H1 (cell line): ENCODE measurements around the gene KCNMB2. TPM values are rescaled to one million over a fixed set of nuclear protein-coding genes. Genes with fewer than 3 reads are reported as not detected.
A peak's percentile ranks its signal among the peaks of the same experiment; 100 is the strongest.

Experiments
- CTCF ChIA-PET: fragments of 300-600 bp; sonication (Branson Sonifier 250); formaldehyde crosslinking; loops from one replicate; lab custom pipeline; 2021; ENCODE audit not compliant: partially characterized antibody; lab: Charles Lee
- POLR2A ChIA-PET: fragments of 300-600 bp; sonication (Branson Sonifier 250); formaldehyde crosslinking; loops from one replicate; lab custom pipeline; 2021; ENCODE audit warnings: inconsistent platforms; ENCODE audit not compliant: partially characterized antibody; lab: Charles Lee
- DNase-seq, 2 experiments: peaks; one replicate each; pipeline versions ENCODE4 v3.0.0 to v3.0.0-alpha.2; 2010 to 2022; ENCODE audit warnings: low spot score in 2 of 2, low read depth in 1 of 2, mixed read lengths in 1 of 2
- FAIRE-seq: peaks from 2 replicates; lab custom pipeline; 2011; peaks lifted over from hg19 to GRCh38; lab: Jason Lieb, UNC
- H2AFZ ChIP-seq: 2 replicates; pipeline ENCODE4 v1.8.1; 2012; ENCODE audit warnings: low read length, inconsistent platforms
- H2AK5ac ChIP-seq: 2 replicates; pipeline ENCODE4 v1.6.1; 2013; ENCODE audit warnings: low read depth, low read length
- H2BK120ac ChIP-seq: replicated peaks from 2 replicates; pipeline ENCODE3; 2013; ENCODE audit warnings: low read depth, low read length, inconsistent platforms
- H2BK12ac ChIP-seq: 2 replicates; pipeline ENCODE4 v1.6.1; 2013; ENCODE audit warnings: low read depth, low read length
- H2BK15ac ChIP-seq: 2 replicates; pipeline ENCODE4 v1.6.1; 2013; ENCODE audit warnings: low read length
- H2BK20ac ChIP-seq: 2 replicates; pipeline ENCODE4 v1.6.1; 2013; ENCODE audit warnings: low read length
- H2BK5ac ChIP-seq: 2 replicates; pipeline ENCODE4 v1.6.1; 2013; ENCODE audit warnings: low read depth, low read length
- H3K14ac ChIP-seq: 2 replicates; pipeline ENCODE4 v1.6.1; 2013; ENCODE audit warnings: inconsistent platforms; ENCODE audit not compliant: insufficient read length
- H3K18ac ChIP-seq: 2 replicates; pipeline ENCODE4 v1.6.1; 2013; ENCODE audit warnings: low read length; ENCODE audit errors: extremely low read depth
- H3K23ac ChIP-seq: 2 replicates; pipeline ENCODE4 v1.6.1; 2013; ENCODE audit warnings: inconsistent platforms; ENCODE audit not compliant: insufficient read length
- H3K23me2 ChIP-seq: 2 replicates; pipeline ENCODE4 v1.6.1; 2013; ENCODE audit warnings: low read depth, low read length
- H3K27ac ChIP-seq: 2 replicates; pipeline ENCODE4 v1.6.1; 2011; ENCODE audit warnings: low read depth, low read length, inconsistent platforms
- H3K27me3 ChIP-seq, 4 experiments: replicated peaks in 1 of 4; 1 replicate in 1 of 4; 2 replicates in 3 of 4; pipeline versions ENCODE4 v1.6.1 to v1.8.1; 2011 to 2013; ENCODE audit warnings: low read length in 3 of 4, mild to moderate bottlenecking in 3 of 4, inconsistent platforms in 2 of 4, mixed read lengths in 2 of 4, moderate library complexity in 1 of 4; ENCODE audit not compliant: control insufficient read depth in 3 of 4, insufficient read depth in 3 of 4; ENCODE audit errors: extremely low read depth in 1 of 4
- H3K36me3 ChIP-seq, 4 experiments: 2 replicates each; pipeline versions ENCODE4 v1.6.1 to v1.8.1; 2011 to 2013; ENCODE audit warnings: mild to moderate bottlenecking in 4 of 4, low read length in 3 of 4, moderate library complexity in 2 of 4, control low read depth in 1 of 4, inconsistent platforms in 1 of 4; ENCODE audit not compliant: insufficient read depth in 4 of 4, control insufficient read depth in 2 of 4
- H3K4ac ChIP-seq: replicated peaks from 2 replicates; pipeline ENCODE3; 2013; ENCODE audit warnings: low read length, low read depth, mixed read lengths, inconsistent platforms; ENCODE audit not compliant: insufficient read length
- H3K4me1 ChIP-seq, 4 experiments: replicated peaks in 1 of 4; 1 replicate in 1 of 4; 2 replicates in 3 of 4; pipeline versions ENCODE4 v1.6.1 to v1.8.1; 2011 to 2013; ENCODE audit warnings: low read length in 3 of 4, inconsistent platforms in 2 of 4, mixed read lengths in 1 of 4; ENCODE audit not compliant: insufficient read depth in 4 of 4, control insufficient read depth in 3 of 4
- H3K4me2 ChIP-seq, 2 experiments: 2 replicates each; pipeline versions ENCODE4 v1.6.1 to v1.8.1; 2011 to 2013; ENCODE audit warnings: low read depth in 2 of 2, low read length in 2 of 2, control low read depth in 1 of 2, inconsistent platforms in 1 of 2, mild to moderate bottlenecking in 1 of 2; ENCODE audit not compliant: insufficient read depth in 1 of 2
- H3K4me3 ChIP-seq, 4 experiments: fragments of 200-600, 300-600 bp in 1 of 4; sonication (generic), shearing (Covaris generic), sonication (Bioruptor Twin) in 1 of 4; 2 replicates each; pipeline versions ENCODE4 v1.5.1 to v1.8.1; 2011 to 2016; ENCODE audit warnings: low read length in 4 of 4, low read depth in 3 of 4, control low read depth in 2 of 4, inconsistent platforms in 2 of 4, mild to moderate bottlenecking in 2 of 4, mixed read lengths in 1 of 4, moderate library complexity in 1 of 4; ENCODE audit not compliant: insufficient read depth in 2 of 4; ENCODE audit errors: extremely low read depth in 1 of 4
- H3K56ac ChIP-seq: replicated peaks from 2 replicates; pipeline ENCODE3; 2013; ENCODE audit warnings: low read depth, mild to moderate bottlenecking, mixed read lengths, low read length, inconsistent platforms; ENCODE audit not compliant: insufficient read length
- H3K79me1 ChIP-seq: 2 replicates; pipeline ENCODE4 v1.6.1; 2013; ENCODE audit warnings: low read depth, low read length, control low read depth
- H3K79me2 ChIP-seq, 2 experiments: 2 replicates each; pipeline versions ENCODE4 v1.6.1 to v1.8.1; 2012 to 2013; ENCODE audit warnings: low read length in 2 of 2, mild to moderate bottlenecking in 2 of 2, inconsistent platforms in 1 of 2; ENCODE audit not compliant: insufficient read depth in 2 of 2, control insufficient read depth in 1 of 2
- H3K9ac ChIP-seq, 4 experiments: replicated peaks in 1 of 4; 1 replicate in 1 of 4; 2 replicates in 3 of 4; pipeline versions ENCODE4 v1.6.1 to v1.8.1; 2011 to 2013; ENCODE audit warnings: low read depth in 3 of 4, low read length in 3 of 4, control low read depth in 2 of 4, mild to moderate bottlenecking in 2 of 4, moderate library complexity in 2 of 4, inconsistent platforms in 1 of 4; ENCODE audit errors: extremely low read depth in 1 of 4
- H3K9me3 ChIP-seq, 2 experiments: 2 replicates each; pipeline versions ENCODE4 v1.6.1 to v1.8.1; 2012 to 2013; ENCODE audit warnings: mild to moderate bottlenecking in 2 of 2, moderate library complexity in 2 of 2, control low read depth in 1 of 2, inconsistent platforms in 1 of 2, low read depth in 1 of 2, low read length in 1 of 2, mixed read lengths in 1 of 2; ENCODE audit not compliant: insufficient read depth in 2 of 2
- H4K20me1 ChIP-seq, 2 experiments: replicated peaks in 1 of 2; 2 replicates each; pipeline versions ENCODE3 to v1.8.1; 2011 to 2013; ENCODE audit warnings: inconsistent platforms in 2 of 2, low read length in 2 of 2, mild to moderate bottlenecking in 1 of 2; ENCODE audit not compliant: insufficient read depth in 2 of 2, control insufficient read depth in 1 of 2
- H4K5ac ChIP-seq: 2 replicates; pipeline ENCODE4 v1.6.1; 2013; ENCODE audit warnings: low read length, low read depth, mixed read lengths, inconsistent platforms; ENCODE audit not compliant: insufficient read length
- H4K8ac ChIP-seq: 2 replicates; pipeline ENCODE4 v1.8.0; 2013; ENCODE audit warnings: mild to moderate bottlenecking, moderate library complexity, low read length, inconsistent platforms; ENCODE audit not compliant: insufficient read depth; ENCODE audit errors: extremely low read depth
- H4K91ac ChIP-seq: replicated peaks from 2 replicates; pipeline ENCODE3; 2013; ENCODE audit warnings: low read length, mixed read lengths, inconsistent platforms; ENCODE audit not compliant: insufficient read length
- WGBS, 2 experiments: shearing (Covaris generic) in 1 of 2; methylation state at CpG; one replicate each; pipeline versions ENCODE4 v1.1.6 to v1.1.7; 2013 to 2015; ENCODE audit warnings: low lambda C conversion rate in 2 of 2, mixed read lengths in 2 of 2, inconsistent platforms in 1 of 2, low coverage in 1 of 2, missing lambda C conversion rate in 1 of 2; ENCODE audit not compliant: insufficient replicate concordance in 2 of 2, insufficient coverage in 1 of 2, insufficient read length in 1 of 2; ENCODE audit errors: extremely low coverage in 1 of 2, missing lambda C conversion rate in 1 of 2; 5-methylcytosine and 5-hydroxymethylcytosine counted together
- polyA plus RNA-seq, 7 experiments: library from polyadenylated mRNA; depleted of rRNA in 3 of 7; stranded (reverse) in 5 of 7; unstranded in 2 of 7; fragments of >200 nt in 5 of 7; fragments of 200-250 nt in 2 of 7; gene quantifications; 1 replicate in 5 of 7; 2 replicates in 1 of 7; 4 replicates in 1 of 7; pipeline versions ENCODE4 v1.2.1 to v1.2.3, GENCODE V29; 2011 to 2013; ENCODE audit warnings: missing spikeins in 2 of 7, mixed read lengths in 2 of 7
- total RNA-seq: library from RNA; stranded (reverse); fragmentation: NEBNext Ultra II Directional; extraction: Animal tissue kit (Norgen Biotek cat#: 25700); gene quantifications from 2 replicates; pipeline ENCODE4 v1.2.1, GENCODE V29; 2021
- TF ChIP-seq, protein P1 (sequence below): IDR thresholded peaks from 2 replicates; pipeline ENCODE4 v1.6.1; 2011; ENCODE audit warnings: low read depth, mild to moderate bottlenecking, low read length; ENCODE audit not compliant: insufficient read depth

Gene KCNMB2
- total and polyA plus RNA-seq, 2 of the 8 experiments (the other 6 are each of a cell fraction or from before 2014, with no cell fraction given) = not detected

DNA sequence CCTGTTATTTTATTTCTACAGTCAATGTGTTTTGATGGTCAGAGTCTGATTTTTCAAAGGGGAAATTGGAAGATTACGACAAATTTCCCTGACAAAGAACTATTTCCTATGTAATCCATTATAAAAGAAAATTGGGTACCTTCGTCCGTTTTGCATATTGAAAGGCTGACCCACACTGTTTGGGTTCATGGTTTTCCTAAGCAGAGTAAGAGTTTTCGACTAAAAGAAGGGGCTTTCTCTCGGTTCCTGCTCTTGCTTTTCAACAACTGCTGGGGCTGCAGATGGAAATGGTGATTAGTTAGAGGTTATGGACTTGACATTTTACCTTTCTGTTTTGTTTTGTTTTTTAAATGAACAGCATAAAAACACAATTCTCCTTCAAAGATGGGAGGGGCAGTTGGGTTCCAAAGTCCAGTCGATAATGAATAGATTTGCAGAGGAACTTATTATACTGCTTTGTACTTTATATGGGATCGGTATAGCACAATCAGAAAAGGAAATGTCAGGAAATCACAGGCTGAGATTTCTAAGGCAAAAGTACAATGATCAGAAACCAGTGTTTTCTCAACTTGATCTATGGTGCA is 978 bp downstream of the KCNMB2 start:
- Histone ChIP-seq H3K9me3 (no peaks in the 10 kb centered on the region), H3K79me1 (no peaks in the 10 kb centered on the region), H3K4me1 (peaks cover 0 to 17% (median 4%) of the 10 kb centered on the region in 4 experiments; a peak in 4 of 7 replicates), H3K9ac (no peak overlapping the region), H2BK15ac (no peak overlapping the region), H2AFZ (no peak overlapping the region), H3K56ac (no peak overlapping the region), H3K4me3 (peak overlapping the region; percentile 44 to 58 (median 52); a peak in 7 of 8 replicates), H2BK5ac (no peak overlapping the region; the same call in 1 of the 2 replicates), H2BK20ac (no peak overlapping the region), H2BK12ac (no peak overlapping the region), H3K27ac (no peak overlapping the region), H4K5ac (no peak overlapping the region), H4K8ac (no peak overlapping the region), H3K36me3 (no peaks in the 10 kb centered on the region), H4K20me1 (no peaks in the 10 kb centered on the region), H3K18ac (no peak overlapping the region), H3K27me3 (peaks cover 0 to 5% (median under 1%) of the 10 kb centered on the region in 4 experiments; a peak in 3 of 7 replicates), H2AK5ac (no peak overlapping the region), H3K4me2 (peak overlapping the region; percentile 84 to 100), H3K4ac (no peak overlapping the region), H4K91ac (no peak overlapping the region), H3K79me2 (no peaks in the 10 kb centered on the region), H3K23ac (no peak overlapping the region), H3K23me2 (peaks cover 5% of the 10 kb centered on the region), H3K14ac (no peak overlapping the region), H2BK120ac (no peak overlapping the region)
- TF ChIP-seq, protein P1, sequence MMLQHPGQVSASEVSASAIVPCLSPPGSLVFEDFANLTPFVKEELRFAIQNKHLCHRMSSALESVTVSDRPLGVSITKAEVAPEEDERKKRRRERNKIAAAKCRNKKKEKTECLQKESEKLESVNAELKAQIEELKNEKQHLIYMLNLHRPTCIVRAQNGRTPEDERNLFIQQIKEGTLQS = no peak
- WGBS, 2 experiments = 35% methylated on average over 7 of the region's 7 CpGs; no CpG with 5 or more reads in 1 of the 2 experiments
- FAIRE-seq (peak; percentile 13), DNase-seq (no peak)
- ChIA-PET CTCF (no interaction called here), POLR2A (interaction anchor here (0.7 to 1.3 kb wide), 2 partner anchors 11 to 15 kb away, joined by 3 read pairs; no protein-coding TSS in a partner anchor)
